Activated CD4-positive, alpha-beta T cell treated with anti-CD3 and anti-CD28 coated beads, Interleukin-2, amount 10 ng/mL, durations not matched to agents 24 days and 14 days (primary cell): ENCODE measurements around the gene KIF1B. TPM values are rescaled to one million over a fixed set of nuclear protein-coding genes. Genes with fewer than 3 reads are reported as not detected.
"Not testable (repeated sequence)": the region's sequence is repeated elsewhere in the genome, so short reads cannot be mapped to it uniquely, and the experiment has no call there.

ENCODE experiments used
- DNase-seq: peaks from one replicate; pipeline ENCODE4 v3.0.0; 2022
- H3K27ac Mint-ChIP-seq: one replicate; pipeline ENCODE4 v1.8.0; 2022; ENCODE audit warnings: mild to moderate bottlenecking, mixed read lengths
- H3K27me3 Mint-ChIP-seq: one replicate; pipeline ENCODE4 v1.8.0; 2022; ENCODE audit warnings: mixed read lengths
- H3K36me3 Mint-ChIP-seq: one replicate; pipeline ENCODE4 v1.8.0; 2022; ENCODE audit warnings: low read depth, mild to moderate bottlenecking, mixed read lengths
- H3K4me1 Mint-ChIP-seq: one replicate; pipeline ENCODE4 v1.8.0; 2021; ENCODE audit warnings: mixed read lengths
- H3K4me3 Mint-ChIP-seq: one replicate; pipeline ENCODE4 v1.8.0; 2022; ENCODE audit warnings: mild to moderate bottlenecking, moderate library complexity, mixed read lengths
- H3K9me3 Mint-ChIP-seq: one replicate; pipeline ENCODE4 v1.8.0; 2021; ENCODE audit warnings: mixed read lengths
- intact Hi-C: fragments of 100-400 bp; cut with micrococcal nuclease; formaldehyde crosslinking; loops from one replicate; pipeline ENCODE4 v1.15.1; 2023
- total RNA-seq: library from RNA; stranded (reverse); gene quantifications from 2 replicates; pipeline ENCODE4 v1.2.3, GENCODE V29; 2022

The KIF1B gene
- total RNA-seq, 1 donor from 2014 or later = 19.3 TPM

- Mint-ChIP-seq H3K4me1 (peaks cover 6% of the 10 kb centered on the region), H3K27me3 (no peaks in the 10 kb centered on the region), H3K4me3 (no peak overlapping the region), H3K36me3 (peaks cover 53% of the 10 kb centered on the region), H3K27ac (no peak overlapping the region), H3K9me3 (no peaks in the 10 kb centered on the region)
- no peak for DNase-seq
- intact Hi-C loops = no loop called here
Observed at GRCh38 chr1:10419351-10419750, 209.0 kb downstream of the KIF1B start.

- H3K36me3 Mint-ChIP-seq = peaks cover 37% of the 10 kb centered on the region
- intact Hi-C loops = no loop called here
- DNase-seq = no peak
- H3K9me3 Mint-ChIP-seq = no peaks in the 10 kb centered on the region
- no peaks in the 10 kb centered on the region for H3K4me1 Mint-ChIP-seq
- H3K27ac Mint-ChIP-seq = no peak overlapping the region
- no peak overlapping the region for H3K4me3 Mint-ChIP-seq
- H3K27me3 Mint-ChIP-seq = no peaks in the 10 kb centered on the region
Observed at GRCh38 chr1:10421637-10422036, 211.3 kb downstream of the KIF1B start.

- Mint-ChIP-seq H3K4me3 (no peak overlapping the region), H3K27me3 (no peaks in the 10 kb centered on the region), H3K36me3 (peaks cover 19% of the 10 kb centered on the region), H3K4me1 (peaks cover 2% of the 10 kb centered on the region), H3K27ac (no peak overlapping the region), H3K9me3 (no peaks in the 10 kb centered on the region)
- intact Hi-C loops = no loop called here
- no peak for DNase-seq
Observed at GRCh38 chr1:10424034-10424433, 213.7 kb downstream of the KIF1B start.

- H3K27ac Mint-ChIP-seq = no peak overlapping the region
- no peak overlapping the region for H3K4me3 Mint-ChIP-seq
- intact Hi-C loops = no loop called here
- H3K4me1 Mint-ChIP-seq = peaks cover 3% of the 10 kb centered on the region
- no peaks in the 10 kb centered on the region for H3K27me3 Mint-ChIP-seq
- DNase-seq = no peak
- H3K9me3 Mint-ChIP-seq = no peaks in the 10 kb centered on the region
- H3K36me3 Mint-ChIP-seq = peaks cover 13% of the 10 kb centered on the region
Observed at GRCh38 chr1:10424651-10425050, 214.3 kb downstream of the KIF1B start.

- H3K4me1 Mint-ChIP-seq, DNase-seq, H3K27ac Mint-ChIP-seq, H3K9me3 Mint-ChIP-seq, intact Hi-C loops, H3K4me3 Mint-ChIP-seq, H3K36me3 Mint-ChIP-seq, H3K27me3 Mint-ChIP-seq: not testable (repeated sequence)
Observed at GRCh38 chr1:10425826-10426534, 215.6 kb downstream of the KIF1B start.

DNA sequence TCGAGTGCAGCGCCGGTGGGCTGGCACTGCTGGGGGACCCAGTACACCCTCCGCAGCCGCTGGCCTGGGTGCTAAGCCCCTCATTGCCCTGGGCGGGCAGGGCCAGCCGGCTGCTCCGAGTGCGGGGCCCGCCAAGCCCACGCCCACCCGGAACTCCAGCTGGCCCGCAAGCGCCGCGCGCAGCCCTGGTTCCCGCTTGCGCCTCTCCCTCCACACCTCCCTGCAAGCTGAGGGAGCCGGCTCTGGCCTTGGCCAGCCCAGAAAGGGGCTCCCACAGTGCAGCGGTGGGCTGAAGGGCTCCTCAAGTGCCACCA is 216.1 kb downstream of the KIF1B start:
- intact Hi-C loops, H3K9me3 Mint-ChIP-seq, H3K4me3 Mint-ChIP-seq, H3K36me3 Mint-ChIP-seq, DNase-seq, H3K27me3 Mint-ChIP-seq, H3K27ac Mint-ChIP-seq: not testable (repeated sequence)
- H3K4me1 Mint-ChIP-seq = peaks cover 15% of the 10 kb centered on the region

GRCh38 chr1:10428984-10429383 is 218.6 kb downstream of the KIF1B start:
- Mint-ChIP-seq H3K27me3 (no peaks in the 10 kb centered on the region), H3K27ac (no peak overlapping the region), H3K36me3 (peaks cover 2% of the 10 kb centered on the region), H3K9me3 (no peaks in the 10 kb centered on the region), H3K4me1 (peaks cover 18% of the 10 kb centered on the region), H3K4me3 (peak overlapping the region; percentile 95)
- intact Hi-C loops = loop anchor here (1.0 to 2.0 kb wide), 6 partner anchors 52 to 554 kb away; partner anchors contain the start of genes KIF1B, LZIC, NMNAT1 and UBE4B
- DNase-seq = no peak

DNA sequence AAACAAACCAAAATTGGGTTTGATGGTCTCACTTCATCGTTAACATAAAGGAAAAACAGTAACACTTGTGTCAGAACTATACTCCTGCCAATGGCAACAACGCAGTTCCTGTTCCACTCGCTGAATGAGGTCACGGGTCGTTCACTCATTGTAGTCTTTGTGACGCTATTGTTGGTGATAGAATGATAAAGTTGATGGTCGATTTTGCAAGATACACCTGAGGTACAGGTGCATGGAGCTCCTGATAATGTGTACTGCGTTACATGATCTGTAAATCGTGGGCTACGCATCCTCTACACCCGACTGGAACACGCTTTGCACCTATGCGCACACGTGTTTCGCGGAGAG is 219.5 kb downstream of the KIF1B start:
- no peaks in the 10 kb centered on the region for H3K9me3 Mint-ChIP-seq
- intact Hi-C loops = loop anchor here (1.0 to 5.0 kb wide), 5 partner anchors 32 to 487 kb away; partner anchors contain the start of genes DFFA, LZIC and NMNAT1
- peak overlapping the region; percentile 95 for H3K4me3 Mint-ChIP-seq
- peak overlapping the region; percentile 98 for H3K27ac Mint-ChIP-seq
- peaks cover 18% of the 10 kb centered on the region for H3K4me1 Mint-ChIP-seq
- H3K27me3 Mint-ChIP-seq = no peaks in the 10 kb centered on the region
- DNase-seq = no peak
- H3K36me3 Mint-ChIP-seq = peaks cover 2% of the 10 kb centered on the region

DNA sequence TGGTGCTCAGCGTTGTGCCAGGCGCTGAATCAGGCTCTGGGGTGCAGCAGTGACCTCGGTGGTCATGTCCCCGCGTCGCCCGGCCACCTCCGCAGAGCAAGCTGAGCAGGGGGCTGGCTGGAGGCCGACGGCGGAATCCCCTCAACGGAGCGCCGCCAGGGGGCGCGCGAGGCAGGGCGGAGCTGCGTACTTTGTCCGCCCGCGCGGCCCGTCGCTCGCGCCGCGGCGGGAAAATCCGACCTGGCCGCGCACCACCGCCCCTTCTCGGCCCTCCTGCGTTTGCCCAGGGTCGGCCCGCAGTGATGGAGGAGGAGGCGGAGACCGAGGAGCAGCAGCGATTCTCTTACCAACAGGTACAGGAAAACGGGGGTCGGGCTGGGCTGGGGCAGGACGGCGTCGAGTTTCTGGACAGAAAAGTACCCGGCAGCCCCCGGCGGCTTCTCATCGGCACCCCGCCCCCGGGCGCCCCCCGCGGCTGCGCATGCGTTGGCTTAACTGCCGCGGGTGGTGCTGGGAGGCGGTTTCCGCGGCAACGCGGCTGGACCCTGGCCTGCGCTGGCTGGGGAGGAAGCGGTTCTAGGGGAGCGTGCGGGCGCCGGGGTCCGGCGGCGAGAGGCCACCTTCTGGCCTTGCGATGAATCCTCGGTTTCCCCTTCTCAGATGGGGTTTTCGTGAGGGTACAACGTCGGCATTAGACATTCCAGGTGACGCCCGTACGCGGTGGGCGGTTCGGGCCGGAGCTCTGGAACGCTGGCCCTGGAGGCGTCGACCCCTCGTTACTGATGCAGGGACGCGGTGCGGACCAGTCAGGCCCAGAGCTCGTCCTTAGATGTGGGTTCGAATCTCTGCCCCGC is 220.1 kb downstream of the KIF1B start, which contains the start of gene CENPS:
Gene CENPS, plus strand, starts transcription at position 218 of the 854 bp plus-strand sequence. Its CDS starts 85 bp downstream, at position 303.
- peaks cover 2% of the 10 kb centered on the region for H3K36me3 Mint-ChIP-seq
- H3K4me3 Mint-ChIP-seq = peak within 1 kb of the TSS; percentile 95
- peaks cover 18% of the 10 kb centered on the region for H3K4me1 Mint-ChIP-seq
- peak within 1 kb of the TSS; percentile 98 for H3K27ac Mint-ChIP-seq
- no peaks in the 10 kb centered on the region for H3K27me3 Mint-ChIP-seq
- intact Hi-C loops = loop anchor here (1.0 to 5.0 kb wide), 4 partner anchors 32 to 437 kb away; partner anchors contain the start of gene DFFA
- no peaks in the 10 kb centered on the region for H3K9me3 Mint-ChIP-seq
- DNase-seq = peak; percentile 97

Other genes with a start within 250 kb of the KIF1B start
- not detected in 2 replicates for gene RBP7, start 213.3 kb upstream of the KIF1B start, total RNA-seq
- gene UBE4B, start 177.6 kb upstream of the KIF1B start, total RNA-seq = 29.9 and 31.1 TPM in 2 replicates
- 142 and 144 TPM in 2 replicates for gene PGD, start 188.5 kb downstream of the KIF1B start, total RNA-seq
- 18.8 and 25.1 TPM in 2 replicates for gene CENPS, start 219.9 kb downstream of the KIF1B start, total RNA-seq
- gene CORT, start 239.5 kb downstream of the KIF1B start, total RNA-seq = 0.40 and 0.52 TPM in 2 replicates